ENCODE results near the gene AP1M1. TPM values are rescaled to one million over a fixed set of nuclear protein-coding genes. Genes with fewer than 3 reads are reported as not detected.

Gene AP1M1
- total RNA-seq, 1 experiment from 2014 or later: 27.7 TPM

DNA sequence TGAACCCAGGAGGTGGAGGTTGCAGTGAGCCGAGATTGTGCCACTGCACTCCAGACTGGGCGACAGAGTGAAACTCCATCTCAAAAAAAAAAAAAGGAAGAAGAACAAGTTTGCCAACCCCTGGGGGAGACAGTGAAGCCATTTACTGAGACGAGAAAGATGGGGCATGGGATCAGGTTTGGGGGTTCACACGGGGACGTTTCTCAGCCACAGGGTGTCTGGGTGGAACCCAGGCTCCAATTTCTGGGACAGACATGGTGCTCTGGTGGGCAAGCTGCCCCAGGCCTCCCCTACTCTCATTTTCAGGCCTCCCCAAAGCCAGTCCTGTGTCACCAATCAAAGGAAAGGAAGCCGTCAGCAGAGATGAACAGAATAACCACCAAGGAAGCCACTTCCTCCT is 40.8 kb upstream of the AP1M1 start (continued):
- no peak for TF ChIP-seq ETV6 (CRISPR knock-in tag; IDR thresholded peaks at IDR 0.05)
- no peak for TF ChIP-seq NR2C2 (CRISPR knock-in tag; IDR thresholded peaks at IDR 0.05)
- TF ChIP-seq FOXJ3 (CRISPR knock-in tag; IDR thresholded peaks at IDR 0.05; ENCODE audit: borderline replicate concordance): no peak

DNA sequence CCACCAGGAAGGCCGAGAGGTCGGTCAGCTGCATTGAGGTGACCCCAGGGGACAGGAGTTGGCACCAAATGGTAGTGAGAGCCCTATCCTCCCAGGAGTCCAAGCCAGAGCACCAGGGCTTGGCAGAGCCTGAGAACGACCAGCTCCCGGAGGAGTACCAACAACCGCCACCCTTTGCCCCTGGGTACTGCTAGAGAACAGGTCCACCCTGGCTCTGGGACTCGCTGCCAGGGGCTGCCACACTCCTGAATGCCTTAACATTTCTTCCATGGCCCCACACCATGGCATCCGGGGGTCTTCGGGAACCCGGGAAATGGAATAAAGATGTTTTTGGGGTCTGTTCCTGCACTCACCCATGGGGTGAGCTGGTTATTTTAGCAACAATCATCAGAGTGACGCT is 40.1 kb upstream of the AP1M1 start:
- Mint-ChIP-seq H3K4me1 (no peaks in the 10 kb centered on the region), H3K27ac (no peak overlapping the region), H3K36me3 (no peaks in the 10 kb centered on the region), H3K9me3 (no peaks in the 10 kb centered on the region), H3K4me3 (no peak overlapping the region), H3K27me3 (ENCODE audit: low read depth) (no peaks in the 10 kb centered on the region; the same call in 1 of the 2 replicates)
- DNase-seq (ENCODE audit: low spot score) (no peak), ATAC-seq (no peak)
- CTCF ChIA-PET: no interaction called here
- TF ChIP-seq, protein P1, sequence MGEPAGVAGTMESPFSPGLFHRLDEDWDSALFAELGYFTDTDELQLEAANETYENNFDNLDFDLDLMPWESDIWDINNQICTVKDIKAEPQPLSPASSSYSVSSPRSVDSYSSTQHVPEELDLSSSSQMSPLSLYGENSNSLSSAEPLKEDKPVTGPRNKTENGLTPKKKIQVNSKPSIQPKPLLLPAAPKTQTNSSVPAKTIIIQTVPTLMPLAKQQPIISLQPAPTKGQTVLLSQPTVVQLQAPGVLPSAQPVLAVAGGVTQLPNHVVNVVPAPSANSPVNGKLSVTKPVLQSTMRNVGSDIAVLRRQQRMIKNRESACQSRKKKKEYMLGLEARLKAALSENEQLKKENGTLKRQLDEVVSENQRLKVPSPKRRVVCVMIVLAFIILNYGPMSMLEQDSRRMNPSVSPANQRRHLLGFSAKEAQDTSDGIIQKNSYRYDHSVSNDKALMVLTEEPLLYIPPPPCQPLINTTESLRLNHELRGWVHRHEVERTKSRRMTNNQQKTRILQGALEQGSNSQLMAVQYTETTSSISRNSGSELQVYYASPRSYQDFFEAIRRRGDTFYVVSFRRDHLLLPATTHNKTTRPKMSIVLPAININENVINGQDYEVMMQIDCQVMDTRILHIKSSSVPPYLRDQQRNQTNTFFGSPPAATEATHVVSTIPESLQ (CRISPR knock-in tag; IDR thresholded peaks at IDR 0.05): no peak
- no peak for TF ChIP-seq ESRRA (CRISPR knock-in tag; IDR thresholded peaks at IDR 0.05; ENCODE audit: borderline replicate concordance)
- TF ChIP-seq NR3C1 (CRISPR knock-in tag; conservative IDR thresholded peaks at IDR 0.05; ENCODE audit: low read depth): no peak
- no peak for TF ChIP-seq MYBL2 (CRISPR knock-in tag; IDR thresholded peaks at IDR 0.05)
- TF ChIP-seq, protein P2, sequence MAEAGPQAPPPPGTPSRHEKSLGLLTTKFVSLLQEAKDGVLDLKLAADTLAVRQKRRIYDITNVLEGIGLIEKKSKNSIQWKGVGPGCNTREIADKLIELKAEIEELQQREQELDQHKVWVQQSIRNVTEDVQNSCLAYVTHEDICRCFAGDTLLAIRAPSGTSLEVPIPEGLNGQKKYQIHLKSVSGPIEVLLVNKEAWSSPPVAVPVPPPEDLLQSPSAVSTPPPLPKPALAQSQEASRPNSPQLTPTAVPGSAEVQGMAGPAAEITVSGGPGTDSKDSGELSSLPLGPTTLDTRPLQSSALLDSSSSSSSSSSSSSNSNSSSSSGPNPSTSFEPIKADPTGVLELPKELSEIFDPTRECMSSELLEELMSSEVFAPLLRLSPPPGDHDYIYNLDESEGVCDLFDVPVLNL (CRISPR knock-in tag; IDR thresholded peaks at IDR 0.05; ENCODE audit: borderline replicate concordance, low read depth): no peak
- TF ChIP-seq NR1H2 (CRISPR knock-in tag; IDR thresholded peaks at IDR 0.05): no peak
- no peak for TF ChIP-seq PRRX2 (CRISPR knock-in tag; IDR thresholded peaks at IDR 0.05)
- no peak for TF ChIP-seq CREM (CRISPR knock-in tag; IDR thresholded peaks at IDR 0.05)
- no peak for TF ChIP-seq TCF7 (CRISPR knock-in tag; IDR thresholded peaks at IDR 0.05; ENCODE audit: low read depth)
- no peak for TF ChIP-seq RELA (CRISPR knock-in tag; IDR thresholded peaks at IDR 0.05; ENCODE audit: borderline replicate concordance)
- TF ChIP-seq, protein P3, sequence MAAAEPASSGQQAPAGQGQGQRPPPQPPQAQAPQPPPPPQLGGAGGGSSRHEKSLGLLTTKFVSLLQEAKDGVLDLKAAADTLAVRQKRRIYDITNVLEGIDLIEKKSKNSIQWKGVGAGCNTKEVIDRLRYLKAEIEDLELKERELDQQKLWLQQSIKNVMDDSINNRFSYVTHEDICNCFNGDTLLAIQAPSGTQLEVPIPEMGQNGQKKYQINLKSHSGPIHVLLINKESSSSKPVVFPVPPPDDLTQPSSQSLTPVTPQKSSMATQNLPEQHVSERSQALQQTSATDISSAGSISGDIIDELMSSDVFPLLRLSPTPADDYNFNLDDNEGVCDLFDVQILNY (CRISPR knock-in tag; IDR thresholded peaks at IDR 0.05): no peak
- POLR2A ChIA-PET: interaction anchor here (0.5 kb wide), 1 partner anchor 147 kb away, joined by 5 read pairs; no protein-coding TSS in a partner anchor

DNA sequence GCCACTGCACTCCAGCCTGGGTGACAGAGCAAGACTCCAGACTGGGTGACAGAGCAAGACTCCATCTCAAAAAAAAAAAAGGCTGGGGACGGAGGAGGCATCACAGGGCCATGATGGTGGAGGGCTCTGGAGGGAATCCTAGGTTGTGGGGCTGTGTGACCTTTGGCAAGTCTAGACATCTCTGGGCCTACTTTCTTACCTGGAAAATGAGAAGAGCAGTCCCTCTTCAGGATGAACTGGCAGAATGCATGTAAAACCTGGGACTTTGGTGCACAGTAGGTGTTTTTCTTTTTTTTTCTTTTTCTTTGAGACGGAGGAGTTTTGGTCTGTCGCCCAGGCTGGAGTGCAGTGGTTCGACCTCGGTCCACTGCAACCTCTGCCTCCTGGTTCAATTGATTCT is 38.1 kb upstream of the AP1M1 start:
- H3K36me3 Mint-ChIP-seq: no peaks in the 10 kb centered on the region
- CTCF ChIA-PET: interaction anchor here (0.6 kb wide), 1 partner anchor 135 kb away, joined by 3 read pairs; no protein-coding TSS in a partner anchor
- no peaks in the 10 kb centered on the region for H3K4me1 Mint-ChIP-seq
- no peaks in the 10 kb centered on the region for H3K9me3 Mint-ChIP-seq
- ATAC-seq (no peak), DNase-seq (ENCODE audit: low spot score) (no peak)
- H3K27me3 Mint-ChIP-seq (ENCODE audit: low read depth): no peaks in the 10 kb centered on the region; the same call in 1 of the 2 replicates
- POLR2A ChIA-PET: interaction anchor here (0.6 to 2.2 kb wide), 2 partner anchors 59 to 84 kb away, joined by 3 to 5 read pairs; no protein-coding TSS in a partner anchor
- no peak overlapping the region for H3K27ac Mint-ChIP-seq
- no peak overlapping the region for H3K4me3 Mint-ChIP-seq
- TF ChIP-seq ZBTB21 (CRISPR knock-in tag; IDR thresholded peaks at IDR 0.05; ENCODE audit: borderline replicate concordance) (no peak), PRRX2 (CRISPR knock-in tag; IDR thresholded peaks at IDR 0.05) (no peak), NFE2L1 (CRISPR knock-in tag; IDR thresholded peaks at IDR 0.05) (no peak), TP53 (CRISPR knock-in tag; IDR thresholded peaks at IDR 0.05) (no peak), ATF1 (CRISPR knock-in tag; IDR thresholded peaks at IDR 0.05) (no peak), MXD4 (CRISPR knock-in tag; IDR thresholded peaks at IDR 0.05; ENCODE audit: borderline replicate concordance) (no peak), SOX15 (CRISPR knock-in tag; IDR thresholded peaks at IDR 0.05) (no peak), ZNF121 (CRISPR knock-in tag; IDR thresholded peaks at IDR 0.05) (no peak), NFATC4 (CRISPR knock-in tag; IDR thresholded peaks at IDR 0.05) (no peak)
- TF ChIP-seq, protein P4, sequence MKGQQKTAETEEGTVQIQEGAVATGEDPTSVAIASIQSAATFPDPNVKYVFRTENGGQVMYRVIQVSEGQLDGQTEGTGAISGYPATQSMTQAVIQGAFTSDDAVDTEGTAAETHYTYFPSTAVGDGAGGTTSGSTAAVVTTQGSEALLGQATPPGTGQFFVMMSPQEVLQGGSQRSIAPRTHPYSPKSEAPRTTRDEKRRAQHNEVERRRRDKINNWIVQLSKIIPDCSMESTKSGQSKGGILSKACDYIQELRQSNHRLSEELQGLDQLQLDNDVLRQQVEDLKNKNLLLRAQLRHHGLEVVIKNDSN (CRISPR knock-in tag; IDR thresholded peaks at IDR 0.05): no peak
- TF ChIP-seq, protein P5, sequence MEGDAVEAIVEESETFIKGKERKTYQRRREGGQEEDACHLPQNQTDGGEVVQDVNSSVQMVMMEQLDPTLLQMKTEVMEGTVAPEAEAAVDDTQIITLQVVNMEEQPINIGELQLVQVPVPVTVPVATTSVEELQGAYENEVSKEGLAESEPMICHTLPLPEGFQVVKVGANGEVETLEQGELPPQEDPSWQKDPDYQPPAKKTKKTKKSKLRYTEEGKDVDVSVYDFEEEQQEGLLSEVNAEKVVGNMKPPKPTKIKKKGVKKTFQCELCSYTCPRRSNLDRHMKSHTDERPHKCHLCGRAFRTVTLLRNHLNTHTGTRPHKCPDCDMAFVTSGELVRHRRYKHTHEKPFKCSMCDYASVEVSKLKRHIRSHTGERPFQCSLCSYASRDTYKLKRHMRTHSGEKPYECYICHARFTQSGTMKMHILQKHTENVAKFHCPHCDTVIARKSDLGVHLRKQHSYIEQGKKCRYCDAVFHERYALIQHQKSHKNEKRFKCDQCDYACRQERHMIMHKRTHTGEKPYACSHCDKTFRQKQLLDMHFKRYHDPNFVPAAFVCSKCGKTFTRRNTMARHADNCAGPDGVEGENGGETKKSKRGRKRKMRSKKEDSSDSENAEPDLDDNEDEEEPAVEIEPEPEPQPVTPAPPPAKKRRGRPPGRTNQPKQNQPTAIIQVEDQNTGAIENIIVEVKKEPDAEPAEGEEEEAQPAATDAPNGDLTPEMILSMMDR (IDR thresholded peaks at IDR 0.05): no peak
- TF ChIP-seq, protein P6, sequence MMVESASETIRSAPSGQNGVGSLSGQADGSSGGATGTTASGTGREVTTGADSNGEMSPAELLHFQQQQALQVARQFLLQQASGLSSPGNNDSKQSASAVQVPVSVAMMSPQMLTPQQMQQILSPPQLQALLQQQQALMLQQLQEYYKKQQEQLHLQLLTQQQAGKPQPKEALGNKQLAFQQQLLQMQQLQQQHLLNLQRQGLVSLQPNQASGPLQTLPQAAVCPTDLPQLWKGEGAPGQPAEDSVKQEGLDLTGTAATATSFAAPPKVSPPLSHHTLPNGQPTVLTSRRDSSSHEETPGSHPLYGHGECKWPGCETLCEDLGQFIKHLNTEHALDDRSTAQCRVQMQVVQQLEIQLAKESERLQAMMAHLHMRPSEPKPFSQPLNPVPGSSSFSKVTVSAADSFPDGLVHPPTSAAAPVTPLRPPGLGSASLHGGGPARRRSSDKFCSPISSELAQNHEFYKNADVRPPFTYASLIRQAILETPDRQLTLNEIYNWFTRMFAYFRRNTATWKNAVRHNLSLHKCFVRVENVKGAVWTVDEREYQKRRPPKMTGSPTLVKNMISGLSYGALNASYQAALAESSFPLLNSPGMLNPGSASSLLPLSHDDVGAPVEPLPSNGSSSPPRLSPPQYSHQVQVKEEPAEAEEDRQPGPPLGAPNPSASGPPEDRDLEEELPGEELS (CRISPR knock-in tag; IDR thresholded peaks at IDR 0.05): no peak
- TF ChIP-seq, protein P7, sequence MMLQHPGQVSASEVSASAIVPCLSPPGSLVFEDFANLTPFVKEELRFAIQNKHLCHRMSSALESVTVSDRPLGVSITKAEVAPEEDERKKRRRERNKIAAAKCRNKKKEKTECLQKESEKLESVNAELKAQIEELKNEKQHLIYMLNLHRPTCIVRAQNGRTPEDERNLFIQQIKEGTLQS (CRISPR knock-in tag; conservative IDR thresholded peaks at IDR 0.05): no peak
- TF ChIP-seq, protein P8, sequence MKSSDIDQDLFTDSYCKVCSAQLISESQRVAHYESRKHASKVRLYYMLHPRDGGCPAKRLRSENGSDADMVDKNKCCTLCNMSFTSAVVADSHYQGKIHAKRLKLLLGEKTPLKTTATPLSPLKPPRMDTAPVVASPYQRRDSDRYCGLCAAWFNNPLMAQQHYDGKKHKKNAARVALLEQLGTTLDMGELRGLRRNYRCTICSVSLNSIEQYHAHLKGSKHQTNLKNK (CRISPR knock-in tag; IDR thresholded peaks at IDR 0.05): no peak
